SKM-1 (cell line): ENCODE data around the gene TMEM40.
"Not testable (repeated sequence)": the region's sequence is repeated elsewhere in the genome, so short reads cannot be mapped to it uniquely, and the experiment has no call there.

ENCODE experiments used
- DNase-seq: peaks from one replicate; lab custom pipeline; 2025; ENCODE audit not compliant: unreplicated experiment; lab: John Stamatoyannopoulos, UW

The TMEM40 gene

DNA sequence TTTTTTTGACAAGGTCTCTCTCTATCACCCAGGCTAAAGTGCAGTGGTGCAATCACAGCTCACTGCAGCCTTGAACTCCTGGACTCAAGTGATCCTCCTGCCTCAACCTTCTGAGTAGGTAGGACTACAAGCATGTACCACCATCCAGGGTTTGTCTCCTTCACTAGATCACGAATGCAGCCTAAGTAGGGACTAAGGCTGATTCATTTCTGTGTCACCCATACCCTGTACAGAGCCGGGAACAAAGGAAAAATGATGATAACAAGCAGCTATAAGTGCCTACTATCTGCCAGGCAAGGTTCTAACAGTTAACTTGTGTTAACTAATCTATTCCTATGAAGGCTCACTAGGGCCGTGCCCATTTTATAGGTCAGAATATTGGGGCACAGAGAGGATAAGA lies 7.0 kb downstream of the TMEM40 start:
- DNase-seq = no peak

DNA sequence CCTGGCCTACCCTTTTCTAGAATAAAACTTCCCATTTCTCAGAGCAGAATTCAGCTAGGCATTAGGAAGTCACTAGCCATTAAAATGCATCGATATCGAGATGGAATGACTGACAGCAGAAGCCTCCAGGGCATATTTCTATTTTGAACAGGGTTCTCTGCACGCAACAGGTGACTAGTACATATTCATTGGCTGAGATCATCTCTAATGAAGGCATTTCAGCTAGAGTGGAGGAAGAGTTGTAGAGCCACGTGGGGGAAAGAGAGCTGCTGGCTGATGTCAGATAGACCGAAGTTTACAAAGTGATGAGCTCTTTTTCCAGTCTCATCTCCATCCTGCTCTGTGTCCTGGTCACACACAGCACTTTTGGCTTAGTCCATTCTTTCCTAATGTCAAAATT lies 7.5 kb downstream of the TMEM40 start:
- DNase-seq = no peak

DNA sequence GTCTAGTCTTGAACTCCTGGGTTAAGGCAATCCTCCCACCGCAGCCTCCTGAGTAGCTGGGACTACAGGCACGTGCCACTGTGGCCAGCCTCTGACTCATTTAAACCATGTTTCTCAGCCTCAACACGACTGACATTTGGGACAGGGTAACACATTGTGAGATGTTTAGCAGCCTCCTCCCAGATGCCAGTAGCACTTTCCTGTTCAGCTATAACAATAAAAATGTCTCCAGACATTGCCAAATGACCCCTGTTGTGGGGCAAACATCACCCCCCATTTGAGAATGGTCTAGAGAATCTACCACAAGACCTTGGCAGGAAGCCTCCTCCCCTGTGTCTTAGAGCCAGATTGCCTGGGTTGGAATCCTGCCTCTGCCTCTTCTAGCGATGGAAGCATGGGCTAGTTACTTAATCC lies 8.4 kb downstream of the TMEM40 start:
- no peak for DNase-seq

DNA sequence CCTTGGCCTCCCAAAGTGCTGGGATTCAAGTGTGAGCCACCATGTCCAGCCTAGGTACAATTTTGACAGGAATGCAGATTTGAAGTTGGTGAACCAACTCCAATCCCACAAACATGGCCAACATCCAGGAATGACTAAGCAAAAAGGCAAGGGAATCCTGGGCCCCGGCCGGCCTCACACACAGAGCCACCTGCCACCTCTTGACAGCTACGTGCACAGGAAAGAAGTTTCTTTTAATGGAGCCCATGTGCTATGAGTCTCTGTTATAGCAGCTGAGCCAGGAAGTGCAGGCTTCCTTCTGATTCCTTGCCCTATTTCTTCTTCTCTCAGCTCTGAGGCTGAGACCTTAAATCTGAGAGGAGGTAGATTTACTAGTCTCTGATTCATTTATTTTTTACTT lies 8.8 kb downstream of the TMEM40 start:
- DNase-seq = no peak

DNA sequence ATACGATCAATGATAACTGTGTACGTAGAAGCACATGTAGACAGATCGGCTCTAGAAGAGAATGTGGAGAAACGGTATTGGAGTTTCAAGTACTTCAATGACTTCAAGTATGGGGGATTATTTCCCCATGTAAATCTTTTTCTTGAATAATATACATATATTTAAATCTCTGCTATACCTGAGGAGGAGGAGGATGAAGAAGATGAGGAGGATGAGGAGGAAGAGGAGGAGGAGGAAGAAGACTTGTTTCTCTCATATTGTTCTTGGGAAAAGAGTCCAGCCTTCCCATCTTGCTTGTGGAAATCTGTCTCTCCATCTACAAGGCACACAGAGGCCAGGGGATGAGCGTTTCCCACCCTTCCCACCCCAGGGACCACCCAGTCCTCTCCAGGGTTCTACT lies 10.6 kb downstream of the TMEM40 start:
- no peak for DNase-seq

DNA sequence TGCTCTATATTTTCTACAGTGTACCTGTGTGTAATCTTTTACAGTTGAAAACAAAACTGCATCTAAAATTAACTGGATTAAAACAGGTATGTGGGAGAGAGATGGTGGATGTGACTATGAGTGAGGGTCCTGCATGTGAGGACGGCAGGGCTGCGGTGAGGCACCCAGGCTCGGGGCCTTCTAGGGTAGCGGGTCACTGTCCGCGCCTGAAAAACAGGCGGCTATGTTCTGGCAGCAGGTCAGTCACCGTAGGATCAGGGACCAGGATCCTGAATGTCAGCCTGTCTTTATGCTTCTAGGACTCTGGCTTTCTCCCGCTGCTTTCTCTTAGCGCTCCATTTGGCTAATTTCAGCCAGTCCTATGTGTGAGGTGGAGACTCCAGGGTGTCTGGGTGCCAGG lies 12.6 kb downstream of the TMEM40 start:
- no peak for DNase-seq

DNA sequence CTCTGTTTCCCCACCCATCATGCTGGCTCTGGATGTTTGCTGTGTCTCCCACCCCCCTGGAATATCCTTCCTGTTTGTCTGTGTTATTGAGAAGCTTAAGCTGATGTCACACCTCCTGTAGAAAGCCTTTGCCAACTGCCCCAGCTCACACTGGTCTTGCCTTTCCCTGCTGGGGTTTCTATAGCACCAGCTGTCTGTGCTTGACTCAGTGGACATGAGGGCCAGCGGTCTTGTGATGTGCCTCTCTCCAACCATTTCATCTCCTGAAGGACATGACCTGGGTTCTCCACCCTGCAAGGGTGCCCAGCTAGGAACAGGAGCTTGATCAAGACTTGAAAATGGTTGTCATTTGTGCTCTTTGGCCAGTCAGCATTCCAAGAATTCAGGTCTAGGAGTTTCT lies 14.7 kb downstream of the TMEM40 start:
- no peak for DNase-seq

DNA sequence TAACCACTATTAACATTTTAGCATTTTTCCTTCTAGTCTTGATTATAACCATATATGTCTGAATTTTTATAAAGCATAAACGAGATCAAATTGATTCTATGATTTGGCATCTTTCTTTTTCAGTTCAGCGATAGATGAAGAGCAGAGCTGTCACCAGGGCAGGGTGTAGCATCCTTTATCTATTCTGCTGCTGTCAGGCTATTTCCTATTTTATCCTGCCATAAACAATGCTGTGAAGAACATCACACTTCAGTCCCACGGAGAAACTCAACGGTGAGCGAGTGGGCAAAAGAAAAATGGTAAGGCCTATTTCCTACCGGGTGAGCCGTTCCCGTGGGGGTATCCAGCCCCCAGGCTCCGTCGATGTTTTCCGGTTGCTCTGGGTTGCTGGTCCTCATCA lies 15.5 kb downstream of the TMEM40 start:
- no peak for DNase-seq

DNA sequence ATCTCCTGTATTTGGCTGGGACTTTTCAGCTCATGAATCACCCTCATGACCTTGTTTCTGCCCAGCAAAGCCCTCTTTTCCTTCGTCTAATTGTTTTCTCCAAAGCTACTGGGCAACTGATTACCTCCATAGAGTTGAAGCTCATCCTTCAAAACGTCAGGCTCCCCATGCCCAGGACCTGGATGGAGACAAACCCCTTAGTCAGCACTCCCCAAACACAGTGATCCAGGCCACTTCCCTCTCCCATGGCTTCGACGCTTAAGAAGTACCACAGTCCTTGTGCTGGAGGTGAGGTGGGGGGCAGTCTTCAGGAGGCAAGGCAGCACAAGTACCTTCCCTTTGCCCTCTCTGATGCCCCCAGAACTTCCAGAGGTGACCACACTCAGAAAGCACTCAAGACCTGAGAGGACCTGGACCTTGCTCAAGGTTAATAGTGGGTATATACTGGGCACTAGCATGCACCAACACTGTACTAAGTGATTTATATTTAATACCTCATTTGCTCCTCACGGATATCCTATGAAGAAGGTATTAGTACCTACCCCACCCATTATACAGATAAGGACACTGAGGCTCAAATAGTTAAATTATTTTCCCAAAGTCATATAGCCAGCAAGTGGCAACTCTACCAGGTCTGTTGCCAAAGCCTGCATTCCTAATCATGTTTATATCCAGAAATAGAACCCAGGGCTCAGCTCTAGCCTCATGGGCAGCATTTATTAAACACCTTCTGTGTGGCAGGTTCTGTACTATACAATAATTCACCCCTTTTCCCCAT lies 16.5 kb downstream of the TMEM40 start:
- DNase-seq = no peak

DNA sequence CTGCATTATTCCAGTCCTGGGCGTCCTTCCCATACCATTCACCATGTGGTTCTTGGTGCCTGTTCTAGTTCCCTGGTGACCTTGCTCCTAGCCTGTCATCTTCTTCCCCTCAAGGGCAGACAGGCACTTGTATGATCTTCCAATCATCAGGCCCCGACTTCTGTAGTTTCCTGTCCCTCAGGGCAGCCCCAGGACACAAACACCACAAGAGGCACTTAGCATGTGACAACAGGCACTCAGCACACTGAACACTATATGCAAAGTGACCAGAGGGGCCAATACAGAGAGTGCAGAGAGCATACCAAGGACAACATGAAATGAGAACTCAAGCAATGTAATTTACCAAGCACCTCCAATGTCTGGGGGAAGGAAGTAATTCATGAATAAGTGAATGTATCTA lies 17.9 kb downstream of the TMEM40 start:
- DNase-seq = no peak

DNA sequence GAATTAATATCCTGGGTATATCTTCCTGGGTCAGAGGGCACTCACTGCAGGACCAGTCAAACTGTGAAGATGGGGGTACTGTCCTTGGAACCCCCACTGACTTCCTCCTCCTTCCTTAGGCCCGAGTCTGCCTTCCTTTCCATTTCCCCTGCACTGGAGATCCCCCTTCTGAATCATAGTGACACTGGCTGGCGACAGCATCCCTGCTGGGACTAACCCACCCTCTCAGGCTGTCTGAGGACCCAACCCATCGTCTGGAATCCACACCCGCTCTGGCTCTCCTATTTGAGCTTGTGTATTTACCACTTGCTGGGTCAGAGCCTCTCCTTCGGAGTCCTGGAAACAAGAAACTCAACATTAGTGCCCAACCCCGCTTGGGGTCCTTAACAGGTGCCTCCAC lies 21.2 kb downstream of the TMEM40 start:
- no peak for DNase-seq

DNA sequence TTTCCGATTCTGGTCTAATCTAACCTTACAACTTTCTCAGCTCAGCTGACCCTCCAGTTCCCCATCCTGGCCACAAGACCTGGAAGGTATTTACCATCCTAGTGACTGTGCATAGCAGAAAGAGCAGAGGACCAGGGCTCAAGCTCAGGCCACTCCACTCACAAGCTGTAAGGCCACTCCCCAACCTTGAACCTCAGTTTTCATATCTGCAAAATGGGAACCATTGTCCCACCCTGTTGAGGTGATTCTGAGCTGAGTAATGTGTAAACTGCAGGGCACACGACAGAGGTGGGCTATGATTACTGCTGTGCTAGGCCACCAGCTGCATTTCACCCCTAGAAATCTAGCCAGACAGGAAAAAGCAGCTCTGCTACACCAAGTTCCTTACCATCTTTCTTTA lies 21.7 kb downstream of the TMEM40 start:
- no peak for DNase-seq

DNA sequence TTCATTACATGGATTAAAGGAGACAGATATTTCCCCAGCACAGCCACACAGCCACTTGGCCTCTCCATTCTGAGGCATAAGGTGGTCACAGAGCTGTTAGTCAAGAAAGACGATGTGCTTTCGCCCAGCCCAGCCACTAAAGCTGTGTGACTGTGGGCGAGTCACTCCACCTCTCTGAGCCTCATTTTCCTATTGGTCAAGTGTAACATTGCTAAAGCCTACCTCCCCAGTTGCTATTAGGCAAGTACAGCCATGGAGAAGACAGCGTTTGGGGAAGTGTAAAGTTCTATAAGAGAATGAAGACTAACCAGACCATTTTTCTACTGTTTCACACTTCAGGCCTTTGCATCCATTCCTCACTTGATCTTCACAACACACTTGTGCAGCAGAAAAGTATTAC lies 24.1 kb downstream of the TMEM40 start:
- DNase-seq = peak; percentile 80

DNA sequence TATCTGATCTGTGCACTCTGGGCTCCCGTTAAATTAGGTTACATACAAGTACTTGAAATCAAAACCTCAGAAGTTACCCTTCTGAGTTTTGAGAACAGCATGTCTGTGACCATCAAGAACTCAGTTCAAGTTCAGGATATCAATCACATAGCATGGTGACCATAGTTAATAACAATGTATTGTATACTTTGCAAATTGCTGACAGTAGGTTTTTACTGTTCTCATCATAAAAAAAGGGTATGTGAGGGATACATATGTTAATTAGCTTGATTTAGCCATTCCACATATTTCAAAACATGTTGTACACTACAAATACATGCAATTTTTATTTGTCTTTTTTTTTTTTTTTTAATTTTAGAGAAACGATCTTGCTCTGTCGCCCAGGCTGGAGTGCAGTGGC lies 25.5 kb downstream of the TMEM40 start:
- no peak for DNase-seq

DNA sequence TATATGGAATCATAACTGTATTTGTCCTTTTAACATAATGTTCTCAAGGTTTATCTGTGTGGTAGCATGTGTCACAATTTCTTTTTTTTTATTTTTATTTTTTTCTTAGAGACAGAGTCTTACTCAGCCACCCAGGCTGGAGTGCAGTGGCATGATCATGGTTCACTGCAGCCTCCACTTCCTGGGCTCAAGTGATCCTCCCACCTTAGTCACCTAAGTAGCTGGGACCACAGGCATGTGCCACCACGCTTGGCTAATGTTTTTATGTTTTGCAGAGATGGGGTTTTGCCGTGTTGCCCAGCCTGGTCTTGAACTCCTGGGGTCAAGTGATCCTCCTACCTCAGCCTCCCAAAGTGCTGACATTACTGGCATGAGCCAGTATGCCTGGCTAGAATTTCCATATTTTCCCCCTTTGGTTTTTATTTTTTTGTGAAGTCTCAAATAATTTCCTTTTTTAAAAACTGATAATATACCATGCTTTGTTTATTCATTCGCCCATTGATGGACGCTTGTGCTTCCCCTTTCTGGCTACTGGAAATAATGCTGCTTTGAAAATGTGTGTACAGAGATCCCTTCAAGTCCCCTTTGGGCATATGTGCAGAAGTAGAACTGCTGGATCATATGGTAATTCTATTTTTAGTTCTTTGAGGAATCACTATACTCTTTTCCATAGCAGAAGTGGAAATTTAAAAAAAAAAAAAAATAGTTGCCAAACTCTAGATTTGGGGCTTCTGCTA lies 28.4 kb downstream of the TMEM40 start:
- no peak for DNase-seq

DNA sequence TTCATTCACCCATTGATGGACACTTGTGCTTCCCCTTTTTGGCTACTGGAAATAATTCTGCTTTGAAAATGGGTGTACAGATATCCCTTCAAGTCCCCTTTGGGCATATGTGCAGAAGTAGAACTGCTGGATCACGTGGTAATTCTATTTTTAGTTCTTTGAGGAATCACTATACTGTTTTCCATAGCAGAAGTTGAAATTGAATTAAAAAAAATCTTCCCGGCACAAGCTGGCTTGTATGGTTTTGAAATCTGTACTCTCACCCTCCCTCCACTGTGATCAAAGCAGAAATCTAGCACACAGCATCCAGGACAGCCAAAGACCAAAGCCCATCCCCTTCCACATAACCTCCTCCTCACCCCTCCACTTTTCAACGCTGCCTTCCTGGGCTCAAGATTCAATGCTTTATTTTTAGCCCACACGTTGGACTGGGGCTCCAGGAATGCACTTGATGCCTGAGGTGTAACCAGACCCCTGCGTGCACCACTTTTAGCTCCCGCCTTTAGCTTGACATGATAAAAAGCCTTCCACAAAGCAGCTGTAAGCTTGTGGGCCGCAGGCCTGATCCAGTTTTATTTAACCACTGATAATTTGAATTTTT lies 29.9 kb downstream of the TMEM40 start:
- no peak for DNase-seq

DNA sequence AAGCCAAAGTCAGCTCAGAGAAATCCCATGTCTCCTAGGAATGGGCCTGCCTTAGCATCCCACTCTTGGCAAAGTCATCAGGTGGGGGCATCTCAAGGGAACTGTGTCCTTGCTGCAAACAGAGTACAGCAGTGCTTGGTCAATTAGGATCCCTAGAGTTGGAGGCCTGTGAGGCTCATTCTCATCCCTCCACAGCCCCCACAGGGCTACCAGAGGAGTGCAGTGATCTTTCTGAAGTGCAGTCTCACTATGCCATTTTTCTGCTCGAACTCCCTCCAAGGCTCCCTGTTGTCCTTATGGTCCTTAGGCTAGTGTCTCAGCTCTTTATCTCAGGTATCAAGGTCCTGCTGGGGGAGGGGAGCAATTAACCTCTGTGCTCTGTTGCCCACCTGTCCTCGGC lies 31.1 kb downstream of the TMEM40 start:
- DNase-seq = no peak

DNA sequence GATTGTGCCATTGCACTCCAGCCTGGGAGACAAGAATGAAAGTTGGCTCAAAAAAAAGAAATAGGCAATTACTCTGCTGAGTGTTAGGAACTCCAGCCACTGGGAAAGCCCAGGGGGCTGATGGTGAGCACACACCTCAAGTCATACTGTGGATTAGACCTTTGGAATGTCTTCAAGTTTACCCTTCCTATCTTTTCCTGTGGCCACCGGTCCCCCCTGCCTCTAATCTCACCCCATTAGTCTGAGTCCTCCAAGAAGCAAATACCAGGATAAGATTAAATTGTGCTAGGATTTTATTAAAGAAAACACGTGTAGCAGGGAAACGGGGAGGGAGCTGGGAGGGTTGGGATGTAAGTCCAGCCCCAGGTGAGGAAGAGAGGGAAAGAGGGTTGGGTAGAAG lies 31.6 kb downstream of the TMEM40 start:
- no peak for DNase-seq

DNA sequence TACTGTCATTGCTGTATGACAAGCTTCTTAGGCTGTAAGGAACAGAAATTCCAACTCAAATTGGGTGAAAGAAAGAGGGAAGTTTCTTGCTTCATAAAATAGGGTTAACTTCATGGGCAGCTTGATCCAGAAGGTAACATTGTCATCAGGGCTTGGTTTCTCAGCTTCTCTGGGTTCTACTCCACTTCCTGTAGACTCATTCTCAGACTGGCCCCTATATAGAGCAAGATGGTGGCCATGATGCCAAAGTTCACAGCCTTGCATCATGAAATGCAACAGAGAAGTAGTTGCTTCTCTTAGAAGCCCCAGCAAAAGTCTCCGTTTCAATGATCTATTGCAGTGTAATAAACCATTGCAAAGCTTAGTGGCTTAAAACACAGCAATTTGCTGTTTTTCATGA lies 33.6 kb downstream of the TMEM40 start:
- DNase-seq = no peak

DNA sequence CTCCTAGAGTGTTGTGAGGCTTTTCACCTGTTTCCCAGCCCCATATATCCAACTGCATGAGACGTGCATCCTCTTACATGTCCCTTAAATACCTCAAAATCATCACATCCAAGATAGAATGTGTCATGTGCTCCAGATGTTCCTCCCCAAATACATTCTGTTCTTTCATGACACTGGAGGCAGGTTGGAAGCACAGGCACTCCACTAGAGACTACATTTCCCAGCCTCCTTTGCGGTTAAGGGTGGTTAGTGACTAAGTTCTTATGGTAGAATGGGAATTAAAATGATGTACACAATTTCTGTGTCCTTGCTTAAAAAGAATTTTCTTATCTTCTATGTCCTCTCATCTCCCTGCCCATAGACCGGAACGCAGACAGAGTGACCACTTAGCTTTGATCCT lies 34.3 kb downstream of the TMEM40 start:
- DNase-seq = no peak

DNA sequence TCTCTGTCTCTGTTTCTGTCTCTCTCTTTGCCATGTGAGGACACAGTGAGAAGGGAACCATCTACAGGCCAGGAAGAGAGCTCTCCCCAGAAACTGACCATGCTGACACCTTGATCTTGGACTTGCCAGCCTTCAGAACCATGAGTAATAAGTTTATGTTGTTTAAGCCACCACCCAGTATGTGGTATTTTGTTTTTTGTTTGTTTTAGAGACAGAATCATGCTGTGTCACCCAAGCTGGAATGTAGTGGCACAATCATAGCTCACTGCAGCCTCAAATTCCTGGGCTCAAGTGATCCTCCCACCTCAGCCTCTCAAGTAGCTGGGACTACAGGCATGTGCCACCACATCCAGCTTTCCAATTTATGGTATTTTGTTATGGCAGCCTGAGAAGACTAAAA lies 35.7 kb downstream of the TMEM40 start:
- DNase-seq = not testable (repeated sequence)

DNA sequence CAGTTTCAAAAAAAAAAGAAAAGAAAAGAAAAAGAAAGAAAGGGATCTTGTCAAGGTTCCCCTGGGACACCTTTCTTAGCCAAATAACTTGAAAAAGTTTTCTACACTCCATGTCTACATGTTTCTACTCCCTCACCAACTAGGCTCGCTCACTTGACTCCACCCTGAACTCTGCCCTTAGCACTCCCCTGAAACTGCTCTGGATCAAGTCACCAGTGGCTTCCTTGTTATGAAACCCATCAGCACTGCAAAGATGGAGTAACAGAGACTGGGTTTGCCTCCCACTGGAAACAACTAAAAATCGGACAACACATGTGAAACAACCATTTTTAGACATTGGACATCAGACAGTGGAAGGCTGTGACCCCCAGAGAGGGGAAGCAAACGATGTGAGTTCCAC lies 36.8 kb downstream of the TMEM40 start:
- no peak for DNase-seq
